Peyer's patch (tissue), 4 donors: ENCODE results near the gene CCDC18.

ENCODE experiments used
- CTCF ChIP-seq, 6 experiments: fragments of 450-650 bp in 4 of 6; fragments of 200-600 bp in 2 of 6; sonication (generic) in 1 of 6; IDR thresholded peaks; one replicate each; pipeline ENCODE4 v1.5.1; 2017 to 2019; ENCODE audit warnings: antibody characterized with exemption in 6 of 6, mild to moderate bottlenecking in 3 of 6, moderate library complexity in 1 of 6
- POLR2A ChIP-seq, 2 donors: fragments of 450-650 bp; IDR thresholded peaks; one replicate each; pipeline ENCODE4 v1.5.1; 2017; ENCODE audit warnings: antibody characterized with exemption in 2 of 2, mild to moderate bottlenecking in 2 of 2, moderate library complexity in 2 of 2

- TF ChIP-seq CTCF (IDR thresholded peaks at IDR 0.05), result no peak
- TF ChIP-seq POLR2A (IDR thresholded peaks at IDR 0.05), result no peak
These were observed 38.4 kb upstream of the CCDC18 start for GRCh38 chr1:93142161-93142560.
